PC-9 (cell line): ENCODE results near the gene NBEA.

ENCODE experiments used
- EZH2 ChIP-seq: fragments of 200-600 bp; sonication (generic); IDR thresholded peaks from 2 replicates; pipeline ENCODE4 v1.8.0; 2017; ENCODE audit warnings: antibody characterized with exemption, low read depth
- TF ChIP-seq, protein P1 (sequence below): fragments of 200-600 bp; sonication (generic); conservative IDR thresholded peaks from 2 replicates; pipeline ENCODE4 v1.6.1; 2017; ENCODE audit warnings: mixed run types, antibody characterized with exemption, mild to moderate bottlenecking, moderate library complexity

DNA sequence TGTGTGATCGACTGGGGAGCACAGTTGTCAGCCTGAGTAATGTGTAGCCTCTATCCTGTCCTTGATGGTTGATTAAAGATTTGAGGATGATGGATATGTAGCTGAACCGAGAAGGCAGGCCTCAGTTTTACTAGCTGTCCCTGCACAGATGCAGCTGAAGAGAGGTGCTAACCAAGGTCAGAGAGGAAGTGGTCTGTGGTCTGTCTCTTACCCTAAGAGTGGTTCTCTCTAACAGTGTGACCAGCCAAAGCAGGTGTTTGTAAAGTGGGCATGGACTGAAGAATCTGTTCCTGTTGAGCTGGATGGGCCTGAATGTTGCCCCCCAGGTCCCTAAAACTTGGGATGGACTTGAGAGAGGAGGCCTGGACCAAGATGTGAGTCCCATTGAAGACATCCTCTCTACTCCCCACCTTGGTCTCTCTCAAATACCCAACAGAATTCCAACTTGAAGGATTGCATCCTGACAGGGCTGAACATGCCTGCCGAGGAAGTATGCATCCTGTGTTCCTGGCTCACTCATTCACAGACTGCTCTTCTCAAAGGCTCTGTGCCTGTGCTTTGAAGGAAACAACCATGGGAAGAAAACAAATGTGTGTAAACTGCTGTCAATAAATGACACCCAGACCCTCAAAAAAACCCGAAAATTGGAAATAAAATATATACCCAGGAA is 310.6 kb downstream of the NBEA start:
- no peak for TF ChIP-seq EZH2
- TF ChIP-seq, protein P1, sequence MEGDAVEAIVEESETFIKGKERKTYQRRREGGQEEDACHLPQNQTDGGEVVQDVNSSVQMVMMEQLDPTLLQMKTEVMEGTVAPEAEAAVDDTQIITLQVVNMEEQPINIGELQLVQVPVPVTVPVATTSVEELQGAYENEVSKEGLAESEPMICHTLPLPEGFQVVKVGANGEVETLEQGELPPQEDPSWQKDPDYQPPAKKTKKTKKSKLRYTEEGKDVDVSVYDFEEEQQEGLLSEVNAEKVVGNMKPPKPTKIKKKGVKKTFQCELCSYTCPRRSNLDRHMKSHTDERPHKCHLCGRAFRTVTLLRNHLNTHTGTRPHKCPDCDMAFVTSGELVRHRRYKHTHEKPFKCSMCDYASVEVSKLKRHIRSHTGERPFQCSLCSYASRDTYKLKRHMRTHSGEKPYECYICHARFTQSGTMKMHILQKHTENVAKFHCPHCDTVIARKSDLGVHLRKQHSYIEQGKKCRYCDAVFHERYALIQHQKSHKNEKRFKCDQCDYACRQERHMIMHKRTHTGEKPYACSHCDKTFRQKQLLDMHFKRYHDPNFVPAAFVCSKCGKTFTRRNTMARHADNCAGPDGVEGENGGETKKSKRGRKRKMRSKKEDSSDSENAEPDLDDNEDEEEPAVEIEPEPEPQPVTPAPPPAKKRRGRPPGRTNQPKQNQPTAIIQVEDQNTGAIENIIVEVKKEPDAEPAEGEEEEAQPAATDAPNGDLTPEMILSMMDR, result no peak
